ENCODE data around the gene CRYGA.

CRYGA gene

DNA sequence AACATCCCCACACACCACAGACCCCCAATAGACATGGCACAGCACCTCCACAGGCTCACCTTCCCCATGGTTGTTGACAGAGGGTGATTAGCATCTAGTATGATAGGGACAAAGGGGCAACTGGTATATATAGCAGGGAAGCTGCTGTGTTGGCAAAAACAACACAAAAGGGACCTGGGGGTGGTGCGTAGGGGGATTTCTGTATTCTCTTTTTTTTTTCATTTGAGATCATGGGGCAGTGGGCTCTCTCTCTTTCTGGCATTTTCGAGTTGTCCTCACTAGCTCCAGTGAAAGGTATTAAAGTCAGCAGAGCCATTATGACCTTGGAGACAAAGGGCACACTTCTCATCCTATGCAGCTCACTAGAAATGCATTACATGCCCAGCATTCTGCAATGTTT is at the start of gene CRYGA:
CRYGA (minus strand) TSS at position 101 of the 400 bp plus-strand sequence; CDS start at position 68, 33 bp downstream.
- no peak for DNase-seq

- DNase-seq: no peak
Measured at GRCh38 chr2:208210688-208211451, 47.5 kb upstream of the CRYGA start.

DNA sequence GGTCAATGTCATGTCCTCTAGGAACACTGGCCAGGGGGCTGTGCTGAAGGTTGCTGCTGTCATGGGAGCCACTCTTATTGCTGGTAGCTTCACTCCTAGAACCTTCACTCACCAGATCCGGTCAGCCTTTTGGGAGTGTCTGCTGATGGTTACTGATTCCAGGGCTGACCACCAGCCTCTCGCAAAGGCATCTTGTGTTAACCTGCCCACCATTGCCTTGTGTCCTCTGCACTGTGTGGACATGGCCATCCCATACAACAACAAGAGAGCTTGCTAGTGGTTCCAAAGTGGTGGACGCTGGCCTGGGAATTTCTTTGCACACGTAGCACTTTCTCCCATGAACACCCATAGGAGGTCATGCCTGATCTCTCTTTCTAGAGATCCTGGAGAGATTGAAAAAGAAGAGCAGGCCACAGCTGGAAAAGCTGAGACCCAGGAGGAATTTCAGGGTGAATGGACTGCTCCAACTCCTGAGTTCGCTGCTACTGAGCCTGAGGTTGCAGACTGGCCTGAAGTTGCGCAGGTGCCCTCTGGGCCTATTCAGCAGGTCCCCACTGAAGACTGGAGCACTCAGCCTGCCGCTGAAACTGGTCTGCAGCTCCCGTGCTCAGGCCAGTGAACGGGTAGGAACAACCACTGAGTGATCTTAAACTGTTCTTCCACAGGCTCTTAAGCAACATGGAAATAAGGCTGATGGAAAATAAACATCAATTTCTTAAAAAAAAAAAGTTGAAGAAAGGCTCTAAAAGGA is 45.1 kb upstream of the CRYGA start:
- DNase-seq: no peak

DNA sequence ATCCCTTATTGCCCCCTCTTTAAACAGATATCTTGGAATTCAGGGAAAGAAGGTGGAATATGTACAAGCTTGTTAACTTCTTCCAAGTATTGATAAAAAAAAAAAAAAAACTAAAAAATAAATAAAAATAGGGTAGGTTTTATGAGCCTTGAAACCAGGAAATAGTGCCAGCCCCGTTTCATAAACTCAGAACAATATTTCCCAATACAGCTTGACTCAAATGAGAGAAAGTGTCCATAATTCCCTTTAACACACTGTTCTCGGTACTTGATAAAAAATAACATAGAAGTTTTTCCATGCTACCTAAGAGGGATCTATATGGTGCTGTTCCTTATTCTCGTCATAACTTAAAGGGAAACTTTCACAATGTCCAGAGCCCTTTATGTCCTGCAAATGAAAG is 44.4 kb upstream of the CRYGA start:
- no peak for DNase-seq

DNA sequence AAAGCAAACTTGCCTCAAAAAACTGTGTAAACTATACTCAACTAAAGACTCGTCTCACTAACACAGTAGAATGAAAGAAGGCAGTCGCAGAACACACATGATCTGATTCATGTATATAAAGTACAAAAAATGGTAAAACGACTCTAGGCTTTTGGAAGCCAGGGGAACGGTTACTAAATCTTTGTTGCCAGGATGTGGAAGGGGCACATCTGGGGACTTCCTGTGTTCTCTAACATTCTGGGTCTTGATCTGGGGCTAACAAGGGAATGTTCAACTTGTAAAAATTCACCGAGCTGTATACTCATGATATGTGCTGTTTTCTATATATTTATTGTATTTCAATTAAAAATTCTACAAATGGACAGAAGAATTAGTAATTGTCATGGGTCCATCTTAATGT is 40.8 kb upstream of the CRYGA start:
- DNase-seq: no peak

DNA sequence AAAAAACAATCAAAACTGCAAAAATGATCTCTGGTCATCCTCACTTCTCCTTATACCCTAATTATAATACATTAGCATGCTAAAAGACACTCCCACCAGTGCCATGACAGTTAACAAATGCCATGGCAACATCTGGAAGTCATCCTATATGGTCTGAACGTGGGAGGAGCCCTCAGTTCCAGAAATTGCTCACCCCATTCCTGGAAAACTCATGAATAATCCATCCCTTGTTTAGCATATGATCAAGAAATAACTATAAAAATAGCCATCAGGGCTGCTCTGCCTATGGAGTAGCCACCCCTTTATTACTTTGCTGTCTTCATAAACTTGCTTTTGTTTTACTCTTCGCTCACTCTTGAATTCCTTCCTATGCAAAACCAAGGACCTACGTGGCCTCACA is 32.1 kb upstream of the CRYGA start:
- no peak for DNase-seq

GRCh38 chr2:208192611-208193236 is 29.3 kb upstream of the CRYGA start:
- DNase-seq: no peak

- no peak for DNase-seq
Measured at GRCh38 chr2:208189810-208190503, 26.6 kb upstream of the CRYGA start, which contains the start of gene C2orf80. Gene C2orf80, minus strand, starts transcription at chr2:208190030. Its CDS starts 3,044 bp downstream, at chr2:208186986.

DNA sequence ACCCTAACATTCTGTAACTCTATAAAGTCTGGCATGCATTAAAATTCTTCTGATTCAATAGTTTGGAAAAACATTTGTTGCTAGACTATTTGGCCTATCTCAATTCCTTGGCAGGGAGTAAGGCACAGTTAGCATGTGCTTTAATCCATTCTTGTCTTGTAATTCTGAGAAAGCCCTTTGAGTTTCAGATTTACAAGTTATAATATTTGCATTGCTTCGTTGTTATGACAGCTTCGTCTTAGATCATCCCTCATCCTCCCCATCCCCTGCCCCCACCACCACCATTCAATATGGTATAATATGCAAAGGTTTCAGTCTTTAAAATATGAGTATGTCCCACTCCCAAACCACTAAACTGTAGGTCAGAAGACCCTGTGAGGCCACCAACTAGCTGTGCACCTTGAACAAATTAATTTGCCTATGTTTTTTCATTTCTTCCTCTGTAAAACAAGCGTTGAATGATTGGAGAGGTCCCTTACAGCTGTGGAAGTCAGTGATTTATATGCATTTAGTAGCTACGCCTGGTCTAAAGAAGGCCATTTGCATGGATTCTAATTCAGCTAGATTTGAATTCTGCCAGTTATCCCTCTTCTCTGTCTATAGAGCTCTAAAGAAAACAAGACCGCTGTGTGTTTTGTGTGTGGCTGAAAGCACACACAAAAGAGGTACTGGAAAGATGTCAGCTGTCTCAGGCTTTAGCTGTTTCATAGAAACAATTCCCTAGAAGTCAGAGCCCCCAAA is 25.9 kb upstream of the CRYGA start:
- no peak for DNase-seq

- DNase-seq: no peak
Measured at GRCh38 chr2:208186893-208187292, 23.5 kb upstream of the CRYGA start.

GRCh38 chr2:208186465-208186864 is 23.1 kb upstream of the CRYGA start:
- DNase-seq: no peak

DNA sequence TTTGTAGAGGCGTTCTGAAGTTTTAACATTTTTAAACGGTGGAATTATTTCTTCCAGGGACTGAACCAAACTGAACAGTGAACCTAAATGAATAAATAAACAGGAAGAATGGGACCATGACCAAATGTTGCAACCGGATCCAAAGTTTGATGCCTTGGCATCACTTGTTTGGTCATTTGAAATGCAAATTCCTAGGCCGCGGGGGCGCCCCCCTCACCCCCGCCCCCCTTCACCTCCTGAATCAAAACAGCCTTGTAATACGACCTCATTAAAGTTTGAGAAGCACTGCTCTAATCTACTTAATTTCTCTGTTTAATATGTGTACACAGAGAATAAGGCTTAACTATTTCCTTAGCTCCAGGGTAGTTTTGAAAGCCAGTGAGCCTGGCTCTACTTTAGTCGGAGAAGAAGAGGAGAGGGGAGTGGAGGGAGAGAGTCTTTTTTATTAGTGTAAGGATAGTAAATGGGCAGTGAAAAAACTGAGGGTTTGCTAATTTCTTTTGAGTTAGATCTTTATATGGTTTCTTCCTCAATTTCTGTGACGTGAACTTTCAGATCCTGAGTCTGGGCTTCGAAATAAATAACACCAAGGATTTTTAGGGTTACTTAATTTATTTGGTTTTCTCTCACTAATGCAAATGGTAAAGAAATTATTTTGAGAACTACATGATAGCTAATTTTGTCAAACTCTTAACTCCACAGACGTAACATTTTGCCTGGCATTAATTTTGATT is 20.8 kb upstream of the CRYGA start:
- DNase-seq: no peak

DNA sequence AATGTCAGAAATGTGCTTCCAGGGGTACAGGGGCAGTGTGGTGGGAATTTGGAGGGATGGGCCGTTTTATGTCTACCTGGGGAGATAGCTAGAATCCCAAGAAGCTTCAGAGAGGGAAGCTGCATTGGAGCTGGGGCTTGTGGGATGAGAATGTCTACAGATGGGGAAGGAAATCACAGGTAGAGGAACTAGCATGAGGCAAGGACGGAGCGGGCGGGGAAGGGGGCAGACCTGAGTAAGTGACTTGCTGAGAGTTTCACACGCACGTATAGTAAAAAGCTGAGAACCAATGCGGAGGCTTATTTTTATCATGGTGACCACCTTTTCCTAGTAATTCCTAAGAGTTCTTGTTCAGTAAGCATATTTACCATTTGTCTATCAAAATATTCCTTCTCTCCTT is 20.1 kb upstream of the CRYGA start:
- DNase-seq: no peak

GRCh38 chr2:208182835-208183234 is 19.4 kb upstream of the CRYGA start:
- DNase-seq: no peak

GRCh38 chr2:208179028-208179609 is 15.7 kb upstream of the CRYGA start:
- DNase-seq: no peak

DNA sequence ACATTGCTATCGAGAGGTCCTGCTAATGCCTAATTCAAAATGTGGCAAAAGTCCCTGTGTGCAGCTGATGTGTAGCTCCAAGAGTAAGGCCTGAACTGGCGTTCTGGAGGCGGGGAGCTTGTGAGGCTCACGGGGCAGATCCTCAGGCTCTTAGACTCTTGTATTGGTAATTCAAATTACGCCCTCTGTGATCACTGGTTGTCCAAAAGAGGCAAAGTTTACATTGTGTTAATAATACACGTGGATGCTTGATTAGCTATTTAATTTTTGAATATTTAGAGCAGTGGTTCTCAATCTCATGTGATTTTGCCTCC is 12.4 kb upstream of the CRYGA start:
- DNase-seq: no peak

GRCh38 chr2:208175069-208175839 is 11.9 kb upstream of the CRYGA start:
- DNase-seq: peak; percentile 73 to 83

GRCh38 chr2:208174144-208174543 is 10.8 kb upstream of the CRYGA start:
- DNase-seq: no peak

DNA sequence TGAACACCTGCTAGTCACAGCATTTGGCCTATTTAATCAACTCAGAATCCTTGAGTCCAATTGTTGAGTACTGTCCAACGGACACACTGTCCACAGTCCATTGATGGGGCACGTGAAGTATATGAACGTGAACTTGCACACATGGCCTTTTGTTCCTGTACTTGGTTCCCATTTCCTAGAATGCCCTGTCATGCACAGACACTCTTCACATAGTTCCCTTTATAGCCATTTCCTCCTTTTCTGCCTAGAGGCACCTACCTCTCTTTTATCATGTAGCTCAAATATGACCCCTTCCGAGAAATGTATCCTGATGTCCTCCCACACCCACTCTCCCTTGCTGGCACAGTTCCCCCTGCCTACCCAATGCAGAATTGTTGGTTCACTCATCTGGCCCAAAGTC is 8.7 kb upstream of the CRYGA start:
- no peak for DNase-seq

DNA sequence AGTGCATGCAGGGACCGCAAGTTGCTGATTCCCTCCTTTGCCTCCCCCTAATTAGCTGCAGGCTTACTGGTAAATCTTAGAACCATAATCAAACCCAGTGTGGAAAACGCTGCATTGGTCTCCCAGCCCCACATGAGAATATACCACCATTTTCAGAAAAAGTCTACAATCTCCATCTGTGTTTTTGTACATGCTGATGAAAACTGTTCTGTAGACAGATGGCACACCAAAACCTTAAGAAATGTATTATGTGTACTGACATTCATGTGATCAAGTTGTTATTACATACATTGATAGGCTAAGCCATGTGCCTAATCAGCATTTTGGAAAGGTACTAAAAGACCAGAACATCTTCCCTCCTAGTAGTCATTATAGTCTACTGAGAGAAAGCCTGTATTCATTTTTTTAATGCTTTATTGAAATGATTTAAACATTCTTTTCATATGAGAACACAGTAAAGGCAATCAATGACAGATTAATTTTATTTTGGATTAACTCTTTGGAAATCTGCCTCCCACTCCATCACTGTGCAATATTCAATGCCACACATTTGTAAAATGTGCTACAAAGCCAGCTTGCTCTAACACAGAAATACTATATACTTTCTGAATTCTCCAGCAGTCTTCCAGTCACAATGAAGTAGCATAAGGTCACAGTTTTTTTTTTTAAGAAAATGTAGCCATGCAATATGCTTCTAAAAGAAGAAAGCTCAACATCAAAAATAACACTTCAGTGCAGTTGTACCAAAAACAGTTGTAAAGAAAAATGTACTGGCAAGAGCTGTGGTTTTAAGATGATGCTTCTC is 1.8 kb upstream of the CRYGA start:
- no peak for DNase-seq

All from NCI-H2081 (cell line).